Parathyroid adenoma (tissue), 2 donors: Measurements from ENCODE around the gene FAM228A.

Source experiments
- H2AFZ ChIP-seq: fragments of 300-600 bp; sonication (generic); one replicate; pipeline ENCODE4 v1.7.0; 2017; ENCODE audit warnings: antibody characterized with exemption, mild to moderate bottlenecking
- H3K27ac ChIP-seq: fragments of 300-600 bp; sonication (generic); one replicate; pipeline ENCODE4 v1.7.0; 2017
- H3K27me3 ChIP-seq: fragments of 300-600 bp; sonication (generic); one replicate; pipeline ENCODE4 v1.7.0; 2017; ENCODE audit warnings: low read length; ENCODE audit not compliant: control insufficient read depth, insufficient read depth
- H3K36me3 ChIP-seq: fragments of 300-600 bp; sonication (generic); one replicate; pipeline ENCODE4 v1.7.0; 2017; ENCODE audit warnings: low read length; ENCODE audit not compliant: control insufficient read depth, insufficient read depth
- H3K4me1 ChIP-seq: fragments of 300-600 bp; sonication (generic); one replicate; pipeline ENCODE4 v1.7.0; 2017; ENCODE audit warnings: control low read depth
- H3K4me2 ChIP-seq: fragments of 300-600 bp; sonication (generic); one replicate; pipeline ENCODE4 v1.7.0; 2017; ENCODE audit warnings: low read length
- H3K4me3 ChIP-seq: fragments of 300-600 bp; sonication (generic); one replicate; pipeline ENCODE4 v1.7.0; 2017; ENCODE audit warnings: low read depth, low read length
- H3K79me2 ChIP-seq: fragments of 300-600 bp; sonication (generic); one replicate; pipeline ENCODE4 v1.7.0; 2017; ENCODE audit warnings: control low read depth
- H3K9ac ChIP-seq: fragments of 300-600 bp; sonication (generic); one replicate; pipeline ENCODE4 v1.7.0; 2017; ENCODE audit warnings: mild to moderate bottlenecking
- H3K9me3 ChIP-seq: fragments of 300-600 bp; sonication (generic); one replicate; pipeline ENCODE4 v1.7.0; 2017; ENCODE audit warnings: low read length; ENCODE audit not compliant: control insufficient read depth
- CTCF ChIP-seq: fragments of 300-600 bp; sonication (generic); IDR thresholded peaks from one replicate; pipeline ENCODE4 v1.7.0; 2017; ENCODE audit warnings: antibody characterized with exemption, mild to moderate bottlenecking
- donor health status: primary hyperparathyroidism.

Gene FAM228A

GRCh38 chr2:24208490-24208889 is 33.6 kb downstream of the FAM228A start:
- Histone ChIP-seq H3K4me3 (no peak overlapping the region), H3K27ac (no peak overlapping the region), H3K4me1 (no peaks in the 10 kb centered on the region), H3K36me3 (no peaks in the 10 kb centered on the region), H2AFZ (no peak overlapping the region), H3K9ac (no peak overlapping the region), H3K27me3 (no peaks in the 10 kb centered on the region), H3K79me2 (no peaks in the 10 kb centered on the region), H3K9me3 (no peaks in the 10 kb centered on the region), H3K4me2 (no peak overlapping the region)
- TF ChIP-seq CTCF: no peak

- TF ChIP-seq CTCF: no peak
- no peaks in the 10 kb centered on the region for H3K4me1 ChIP-seq
- no peaks in the 10 kb centered on the region for H3K9me3 ChIP-seq
- no peak overlapping the region for H3K27ac ChIP-seq
- H3K4me2 ChIP-seq: no peak overlapping the region
- no peaks in the 10 kb centered on the region for H3K79me2 ChIP-seq
- no peaks in the 10 kb centered on the region for H3K27me3 ChIP-seq
- H3K9ac ChIP-seq: no peak overlapping the region
- H3K36me3 ChIP-seq: no peaks in the 10 kb centered on the region
- no peak overlapping the region for H2AFZ ChIP-seq
- no peak overlapping the region for H3K4me3 ChIP-seq
These were observed 34.7 kb downstream of the FAM228A start for GRCh38 chr2:24209389-24210105.

GRCh38 chr2:24210106-24210455 is 35.2 kb downstream of the FAM228A start:
- Histone ChIP-seq H3K9me3 (no peaks in the 10 kb centered on the region), H3K4me2 (no peak overlapping the region), H3K27me3 (no peaks in the 10 kb centered on the region), H3K4me3 (no peak overlapping the region), H3K36me3 (no peaks in the 10 kb centered on the region), H3K4me1 (no peaks in the 10 kb centered on the region), H2AFZ (no peak overlapping the region), H3K9ac (no peak overlapping the region), H3K79me2 (no peaks in the 10 kb centered on the region), H3K27ac (no peak overlapping the region)
- no peak for TF ChIP-seq CTCF

- H3K27me3 ChIP-seq: no peaks in the 10 kb centered on the region
- H2AFZ ChIP-seq: no peak overlapping the region
- H3K36me3 ChIP-seq: no peaks in the 10 kb centered on the region
- no peak overlapping the region for H3K4me3 ChIP-seq
- no peak overlapping the region for H3K9ac ChIP-seq
- H3K4me1 ChIP-seq: no peaks in the 10 kb centered on the region
- no peak for TF ChIP-seq CTCF
- H3K9me3 ChIP-seq: no peaks in the 10 kb centered on the region
- H3K4me2 ChIP-seq: no peak overlapping the region
- no peak overlapping the region for H3K27ac ChIP-seq
- H3K79me2 ChIP-seq: no peaks in the 10 kb centered on the region
These were observed 35.9 kb downstream of the FAM228A start for GRCh38 chr2:24210723-24211122.

GRCh38 chr2:24211408-24211807 is 36.6 kb downstream of the FAM228A start:
- Histone ChIP-seq H3K79me2 (no peaks in the 10 kb centered on the region), H3K4me1 (no peaks in the 10 kb centered on the region), H3K27ac (no peak overlapping the region), H3K4me3 (no peak overlapping the region), H3K9me3 (no peaks in the 10 kb centered on the region), H3K9ac (no peak overlapping the region), H2AFZ (no peak overlapping the region), H3K27me3 (no peaks in the 10 kb centered on the region), H3K4me2 (no peak overlapping the region), H3K36me3 (no peaks in the 10 kb centered on the region)
- no peak for TF ChIP-seq CTCF
